Medulla oblongata (tissue), 1 donor: ENCODE measurements around the gene TNS3.
"Not testable (repeated sequence)": the region's sequence is repeated elsewhere in the genome, so short reads cannot be mapped to it uniquely, and the experiment has no call there.

Experiments used
- DNase-seq: peaks from one replicate; pipeline ENCODE4 v3.0.0-alpha.2; 2015; ENCODE audit errors: extremely low spot score

The TNS3 gene

DNA sequence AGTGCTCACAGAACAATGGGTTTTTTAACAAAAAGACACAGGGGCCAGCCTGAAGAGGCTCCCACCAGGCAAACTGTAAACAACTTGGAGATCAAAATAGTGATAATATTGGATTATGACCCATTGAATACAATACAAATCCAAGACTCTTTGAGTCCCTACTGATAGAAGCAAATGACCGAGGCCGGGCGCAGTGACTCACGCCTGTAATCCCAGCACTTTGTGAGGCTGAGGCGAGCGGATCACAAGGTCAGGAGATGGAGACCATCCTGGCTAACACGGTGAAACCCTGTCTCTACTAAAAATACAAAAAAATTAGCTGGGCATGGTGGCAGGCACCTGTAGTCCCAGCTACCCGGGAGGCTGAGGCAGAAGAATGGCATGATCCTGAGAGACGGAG lies 40.4 kb downstream of the TNS3 start:
- DNase-seq, result not testable (repeated sequence)

DNA sequence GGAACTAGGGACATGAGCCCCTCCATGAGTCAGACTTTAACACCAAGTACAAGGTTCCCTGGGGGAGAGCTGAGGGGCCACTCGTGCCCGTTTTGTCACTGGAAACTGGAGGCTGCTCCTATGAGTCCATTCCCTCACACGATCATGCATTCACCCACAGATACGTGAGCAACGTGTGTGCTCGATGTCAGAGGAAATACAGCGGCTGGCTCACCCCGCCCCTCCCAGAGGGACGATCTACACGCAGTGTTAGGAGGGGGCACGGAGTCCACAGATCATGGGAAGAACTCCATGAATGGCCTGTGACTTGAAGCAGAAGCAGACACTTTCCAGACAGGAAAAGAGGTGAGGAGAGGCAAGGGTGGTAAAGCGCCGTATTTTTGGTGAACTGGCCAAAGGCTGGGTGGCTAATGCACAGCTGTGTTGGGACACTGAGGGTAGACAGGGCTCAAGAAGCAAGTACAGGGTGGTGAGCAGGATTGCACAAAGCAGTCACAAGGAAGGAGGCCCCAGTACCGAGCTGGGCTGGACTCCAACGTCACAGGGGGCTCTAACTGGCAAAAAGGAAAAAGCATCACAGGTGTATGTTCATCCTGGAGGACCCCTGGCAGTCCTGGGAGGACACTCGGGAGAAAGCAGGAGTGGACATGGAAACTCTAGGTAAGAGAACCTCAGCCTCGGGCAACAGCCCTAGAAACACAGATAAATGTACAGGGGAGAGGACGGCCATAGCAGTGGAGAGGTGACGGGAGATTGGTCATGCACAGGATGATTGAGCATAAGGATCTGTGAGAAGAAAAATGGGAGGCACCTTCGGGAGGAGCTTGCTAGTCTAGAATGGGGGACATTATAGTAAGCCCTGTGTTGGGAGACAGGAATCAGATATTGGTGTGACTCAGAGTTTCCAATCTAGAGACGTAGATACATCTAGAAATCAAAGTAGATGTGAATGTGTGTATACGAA lies 41.2 kb downstream of the TNS3 start:
- DNase-seq, result no peak

DNA sequence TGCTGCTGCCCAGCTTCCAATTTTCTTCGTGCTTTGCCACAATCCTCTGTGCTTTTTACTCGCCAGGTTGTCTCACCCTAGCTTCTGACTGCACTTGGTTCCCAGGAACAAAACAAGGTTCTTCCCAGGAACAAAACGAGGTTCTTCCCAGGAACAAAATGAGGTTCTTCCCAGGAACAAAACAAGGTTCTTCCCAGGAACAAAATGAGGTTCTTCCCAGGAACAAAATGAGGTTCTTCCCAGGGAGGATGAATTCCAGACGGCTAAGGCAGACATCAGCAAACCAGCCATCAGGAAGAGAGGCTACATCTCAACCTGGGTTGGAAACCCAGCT lies 41.9 kb downstream of the TNS3 start:
- no peak for DNase-seq

DNA sequence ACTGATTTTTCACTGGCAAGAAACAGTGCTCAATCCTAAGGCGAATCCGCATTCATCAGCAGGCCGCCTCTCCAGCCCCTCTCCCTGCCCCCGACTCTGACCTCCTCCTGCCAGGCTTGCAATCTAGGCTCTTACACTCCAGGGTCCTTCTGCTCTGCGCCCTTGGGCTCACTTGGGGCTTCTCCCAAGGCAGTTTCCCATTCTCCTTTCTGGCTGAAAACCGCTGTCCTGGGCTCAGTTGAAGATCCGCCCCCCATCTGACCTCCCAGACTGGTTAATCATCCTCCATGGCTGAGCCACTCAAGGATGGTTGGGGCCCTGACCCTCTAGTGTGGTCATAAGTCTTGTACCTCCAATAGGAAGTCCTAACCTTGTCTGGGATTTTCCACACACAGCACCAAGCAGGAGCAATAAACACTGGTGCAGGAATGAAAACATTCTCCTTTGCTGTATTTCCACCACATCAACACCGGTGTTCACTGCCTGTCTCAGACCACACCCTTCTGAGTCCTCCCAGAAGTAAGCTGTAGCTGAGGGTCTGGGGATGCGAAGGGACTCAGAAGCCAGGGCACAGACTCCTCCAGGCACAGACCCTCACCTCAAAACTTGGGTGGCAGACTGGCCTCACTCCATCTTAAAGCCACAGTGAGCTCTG lies 42.4 kb downstream of the TNS3 start:
- DNase-seq, result no peak

DNA sequence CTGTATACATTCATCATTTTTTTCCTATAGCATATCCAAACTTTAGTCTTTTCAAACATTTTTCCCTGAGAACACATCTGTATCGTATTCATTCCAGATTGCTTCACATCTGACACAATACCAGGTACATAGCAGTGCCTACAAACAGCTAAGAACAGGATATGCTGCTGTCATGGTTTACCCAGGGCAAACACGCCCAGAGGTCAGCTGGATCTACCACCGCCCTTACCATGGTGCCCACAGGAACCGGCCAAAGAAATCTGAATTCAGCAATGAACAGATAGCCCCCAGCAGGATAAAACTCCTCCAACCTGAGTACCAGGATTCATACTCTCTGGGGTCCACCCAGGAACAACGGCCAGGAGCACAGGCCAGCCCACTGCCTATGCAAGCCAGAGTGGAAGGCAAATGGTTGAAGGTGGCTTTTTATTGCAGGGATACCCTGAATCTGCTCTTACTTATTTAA lies 43.0 kb downstream of the TNS3 start:
- DNase-seq, result no peak

DNA sequence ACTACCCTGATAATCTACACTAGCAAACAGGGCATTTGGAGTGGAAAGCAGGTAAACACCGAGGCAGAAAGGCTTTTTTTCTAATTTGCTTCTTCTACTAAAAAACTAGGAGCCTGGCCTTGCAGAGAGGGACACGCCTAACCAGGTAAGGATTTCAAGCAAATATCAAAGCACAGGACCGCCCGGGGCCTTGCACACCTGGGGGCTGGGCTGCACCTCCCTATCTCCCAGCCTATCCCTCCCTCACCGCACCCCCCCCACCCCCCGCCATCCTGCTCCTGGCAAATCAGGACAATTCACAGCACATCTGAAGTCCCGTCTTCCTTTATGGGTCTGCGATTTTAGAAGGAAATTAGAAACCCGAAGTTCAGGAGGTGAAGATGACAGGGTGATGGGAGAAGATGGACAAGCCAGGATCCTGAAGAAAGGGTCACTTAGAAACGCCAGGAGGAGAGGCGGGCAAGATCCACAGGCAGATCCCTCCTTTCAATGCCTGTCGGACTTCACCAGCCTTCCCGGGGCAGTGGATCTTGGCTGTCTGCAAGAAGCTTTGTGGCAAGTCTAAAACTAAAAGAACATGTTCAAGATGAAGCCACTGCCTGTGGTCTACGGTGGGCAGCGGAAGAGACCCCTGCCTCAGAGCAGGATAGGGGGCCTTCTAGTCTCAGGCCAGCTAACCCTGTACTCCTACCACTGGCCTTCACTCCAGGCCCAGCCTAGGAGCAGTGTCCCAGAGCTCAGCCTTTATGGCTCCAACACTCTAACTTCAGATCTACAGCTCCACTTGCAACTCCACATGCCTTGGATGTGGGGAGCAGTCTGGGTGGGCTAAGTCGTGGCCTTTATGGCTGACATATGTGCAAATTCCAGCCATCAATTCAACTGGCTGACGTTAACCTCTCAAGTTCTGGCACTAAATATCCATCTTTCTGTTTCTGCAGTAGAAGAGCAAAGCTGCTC lies 43.9 kb downstream of the TNS3 start:
- DNase-seq, result no peak

DNA sequence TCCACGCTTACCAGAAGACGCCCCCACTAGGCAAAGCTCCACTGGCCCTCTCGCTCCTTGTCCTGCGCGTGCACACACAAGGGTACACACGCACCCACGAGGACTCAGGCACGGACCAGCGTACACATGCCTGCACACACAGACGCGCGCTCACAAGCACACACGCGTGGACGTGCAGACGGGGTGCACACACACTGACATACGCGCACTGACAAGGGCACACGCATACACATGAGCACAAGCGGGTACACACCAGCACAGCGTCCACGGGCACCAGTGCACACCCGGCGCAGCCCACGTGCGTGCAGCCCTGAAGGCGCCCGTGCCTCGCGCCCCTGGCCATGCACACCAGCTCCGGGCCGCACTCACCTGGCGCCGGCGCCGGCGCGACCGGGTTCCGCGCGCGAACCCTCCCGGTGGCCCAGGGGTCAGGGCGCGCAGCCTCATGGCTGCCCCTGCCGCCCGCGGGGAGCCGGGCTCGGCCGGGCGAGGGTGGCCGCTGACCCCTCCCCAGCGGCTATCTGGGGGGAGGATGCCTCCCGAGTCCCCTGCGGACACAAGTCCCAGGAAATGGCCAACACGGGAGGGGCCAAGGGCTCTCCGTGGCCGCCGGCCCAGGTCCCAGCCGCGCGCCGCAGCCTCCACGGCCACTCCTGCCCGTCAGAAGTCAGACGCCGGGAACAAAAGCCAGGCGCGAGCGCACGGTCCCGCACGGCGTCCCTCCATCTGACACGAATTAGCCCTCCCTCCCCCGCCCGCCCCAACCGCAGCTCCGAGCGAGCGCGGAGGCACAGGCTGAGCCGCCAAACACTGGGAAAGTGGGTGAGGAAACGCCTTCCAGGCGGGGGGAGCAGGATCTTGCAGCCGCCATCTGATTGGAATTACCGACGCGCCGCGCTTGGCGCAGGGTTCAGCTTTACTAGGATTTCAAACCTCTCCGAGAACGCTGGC lies 45.0 kb downstream of the TNS3 start:
- no peak for DNase-seq

DNA sequence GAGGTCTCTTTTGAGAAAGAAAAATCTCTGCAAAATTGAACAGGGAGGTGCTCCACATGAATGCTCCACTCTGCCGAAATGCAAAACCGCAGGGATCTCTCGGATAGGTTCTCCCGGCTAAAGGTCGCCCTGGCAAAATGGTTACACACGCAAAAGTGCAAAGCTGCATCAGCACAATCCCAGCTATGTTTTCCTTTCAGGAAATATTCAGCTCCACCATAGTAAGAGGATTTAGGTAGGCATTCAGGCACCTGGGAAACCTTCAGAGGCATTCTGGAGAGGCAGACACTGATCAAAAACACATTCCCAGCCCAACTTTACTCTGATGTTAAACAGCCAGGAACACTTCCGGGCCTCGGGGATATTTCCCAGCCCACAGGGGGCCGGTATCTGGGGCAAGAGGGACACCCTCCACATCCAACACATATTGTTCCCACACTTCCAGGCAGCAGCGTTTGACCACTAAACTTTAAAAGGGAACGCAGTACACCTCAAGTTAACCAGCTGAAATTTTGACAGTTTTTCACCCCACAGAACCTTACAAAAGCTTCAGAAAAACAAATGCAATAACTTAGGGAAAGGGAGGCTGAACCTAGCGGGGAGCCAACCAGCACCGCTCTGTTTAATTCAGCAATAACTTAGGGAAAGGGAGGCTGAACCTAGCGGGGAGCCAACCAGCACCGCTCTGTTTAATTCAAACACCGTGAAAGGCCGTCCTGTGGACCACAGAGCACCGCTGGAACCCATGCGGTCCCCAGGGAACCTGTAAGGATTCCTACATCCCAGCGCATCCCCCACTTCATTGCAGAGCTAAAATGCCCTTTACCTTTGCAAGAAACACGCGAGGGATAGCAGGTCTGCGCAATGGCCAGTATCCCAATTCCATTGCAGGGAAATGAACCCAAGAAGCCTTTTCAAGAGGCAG lies 45.9 kb downstream of the TNS3 start:
- DNase-seq, result no peak

DNA sequence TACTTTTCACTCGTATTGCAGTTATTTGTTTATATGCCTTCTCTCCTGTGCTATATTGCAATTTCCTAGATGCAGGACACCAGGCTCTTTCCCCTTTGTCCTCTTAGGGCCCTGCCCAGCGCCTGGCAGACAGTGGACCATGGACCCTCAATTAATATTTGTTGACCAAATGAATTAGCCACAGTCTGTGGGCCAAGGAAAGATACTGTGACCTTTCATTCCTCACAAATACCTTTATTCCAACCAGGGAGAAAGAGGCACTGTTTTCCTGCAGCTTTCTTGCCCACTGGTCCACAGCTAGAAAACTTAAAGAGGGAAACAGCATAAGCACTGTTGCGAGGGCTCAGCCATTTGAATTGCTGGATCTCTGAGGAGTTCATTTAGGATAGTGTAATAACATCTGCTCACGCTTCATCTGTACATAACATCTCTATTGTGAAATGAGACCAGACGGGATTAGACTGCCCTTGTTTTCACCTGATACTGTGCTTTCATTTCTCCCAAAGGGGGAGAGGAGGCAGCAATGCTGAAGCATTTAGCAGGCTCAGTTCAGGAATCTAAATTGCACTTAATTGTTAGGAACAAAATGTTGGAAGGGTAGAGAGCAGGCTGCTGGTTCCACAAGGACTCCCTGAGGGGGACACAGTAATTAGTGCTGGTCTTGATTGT lies 46.7 kb downstream of the TNS3 start:
- DNase-seq, result peak; percentile 41

DNA sequence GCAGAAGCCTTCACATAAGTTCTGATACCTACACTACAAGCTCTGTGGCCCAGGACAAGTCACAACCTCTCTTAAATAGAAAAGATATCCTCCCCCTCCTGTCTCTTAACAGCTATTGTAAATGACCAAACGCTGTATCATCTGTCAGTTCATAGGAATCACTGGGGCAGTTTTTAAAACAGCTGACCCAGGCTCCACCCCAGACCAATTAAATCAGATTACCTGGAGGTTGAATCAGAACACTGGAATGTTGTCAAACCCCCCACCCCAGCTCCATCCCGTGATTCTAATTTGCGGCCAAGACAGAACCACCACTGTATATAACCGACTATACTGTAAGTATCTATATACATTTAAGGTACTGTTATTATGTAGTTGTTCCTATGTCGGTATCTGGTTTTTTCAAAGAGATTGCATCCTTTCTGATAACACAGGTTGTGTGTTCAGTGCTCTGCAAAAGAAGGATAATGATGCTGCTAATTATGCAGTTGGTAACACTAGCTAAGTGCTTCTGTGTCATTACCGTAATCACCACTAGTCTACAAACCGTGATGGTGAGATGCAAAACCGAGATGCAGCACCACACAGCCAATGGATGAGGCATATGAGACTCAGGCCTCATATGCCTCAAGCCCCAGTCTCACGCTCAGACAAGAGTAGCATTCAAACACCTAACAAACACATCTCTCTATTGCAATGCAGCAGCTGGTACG lies 47.4 kb downstream of the TNS3 start:
- DNase-seq, result peak; percentile 29

DNA sequence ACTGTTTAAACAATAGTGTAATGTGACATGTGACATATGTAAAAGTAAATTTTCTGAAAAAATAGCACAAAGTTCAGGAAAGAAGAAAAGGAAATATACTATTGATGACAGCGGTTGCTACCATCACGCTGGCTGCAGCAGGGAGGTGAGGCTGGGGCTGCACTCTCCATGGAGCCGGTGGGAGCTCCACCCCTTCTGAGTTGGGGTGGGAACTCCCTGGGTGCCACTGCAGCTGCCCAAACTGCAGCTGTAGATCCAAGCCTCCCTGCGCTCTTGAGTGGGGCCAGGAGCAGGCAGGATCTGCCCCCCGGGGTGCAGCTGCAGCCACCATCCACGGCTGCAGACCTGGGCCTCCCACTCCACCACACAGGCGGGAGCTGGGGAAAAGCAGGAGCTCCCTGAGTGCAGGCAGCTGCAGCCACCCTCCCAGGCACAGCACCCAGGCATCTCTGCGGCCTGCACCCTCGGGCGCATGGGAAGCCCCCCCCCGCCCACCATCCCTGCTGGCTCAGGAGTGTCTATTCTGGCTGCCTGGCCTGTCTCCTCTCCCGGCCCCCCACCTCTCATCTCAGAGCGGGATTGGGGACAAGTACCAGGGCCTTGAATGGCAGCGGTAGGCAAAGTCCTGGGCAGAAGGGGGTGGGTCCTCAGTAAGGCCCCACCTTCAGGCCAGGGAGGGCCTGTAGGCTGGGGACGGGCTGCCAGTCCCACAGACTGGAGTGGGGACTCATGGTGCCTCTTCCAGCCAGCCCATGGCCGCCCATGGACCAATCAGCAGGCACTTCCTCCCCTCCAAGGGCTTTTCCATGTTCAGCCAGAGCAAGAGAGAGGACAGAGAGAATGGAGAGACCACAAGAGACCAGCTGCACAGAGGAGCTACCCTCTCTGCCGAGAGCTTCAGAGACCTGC lies 50.1 kb downstream of the TNS3 start:
- no peak for DNase-seq

DNA sequence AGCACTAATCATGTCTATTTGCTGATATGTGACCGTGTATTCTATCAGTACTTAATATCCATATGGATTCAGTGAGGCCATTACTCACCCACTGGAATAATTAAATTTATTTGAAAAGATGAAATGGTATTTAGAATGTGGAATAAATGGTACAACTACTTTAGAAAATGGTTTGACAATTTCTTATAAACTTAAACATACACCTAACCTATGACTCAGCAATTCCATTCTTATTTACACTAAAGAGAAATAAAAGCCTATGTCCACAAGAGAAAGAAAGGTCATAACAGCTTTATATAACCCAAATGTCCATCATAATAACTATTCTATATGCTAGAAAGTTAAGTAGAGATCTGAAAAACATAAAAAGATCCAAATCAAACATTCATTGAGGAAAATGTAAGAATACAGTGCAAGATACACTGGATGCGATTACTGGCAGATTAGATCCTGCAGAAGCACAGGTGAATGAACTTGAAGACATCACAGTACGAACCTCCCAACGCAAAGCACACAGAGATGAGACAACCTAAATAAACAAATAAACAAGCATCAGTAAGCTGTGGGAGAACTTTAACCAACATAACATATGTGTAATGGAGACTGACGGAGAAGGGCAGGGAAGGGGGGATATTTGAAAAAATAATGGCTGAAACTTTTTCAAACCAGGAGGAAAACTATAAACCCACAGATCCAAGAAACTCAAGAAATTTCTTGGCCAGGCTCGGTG lies 51.9 kb downstream of the TNS3 start:
- no peak for DNase-seq

DNA sequence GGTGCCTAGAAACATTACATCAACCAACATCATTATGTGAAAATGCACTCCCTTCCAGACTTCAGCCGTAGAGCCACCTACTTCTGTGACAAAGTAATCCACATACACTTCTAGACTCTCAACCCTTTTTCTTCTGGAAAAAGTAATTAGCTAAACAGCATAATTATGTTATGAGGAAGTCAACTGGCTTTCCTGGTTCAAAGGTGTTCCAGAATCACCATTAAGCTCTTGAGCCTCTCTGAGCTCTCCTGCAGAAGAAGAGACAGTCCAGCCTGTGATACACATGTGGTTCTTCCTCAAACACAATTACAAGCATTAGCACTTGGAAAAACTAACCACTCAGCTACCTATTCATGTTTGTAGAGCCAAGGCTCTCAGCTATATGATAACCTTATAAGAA lies 52.5 kb downstream of the TNS3 start:
- DNase-seq, result no peak

DNA sequence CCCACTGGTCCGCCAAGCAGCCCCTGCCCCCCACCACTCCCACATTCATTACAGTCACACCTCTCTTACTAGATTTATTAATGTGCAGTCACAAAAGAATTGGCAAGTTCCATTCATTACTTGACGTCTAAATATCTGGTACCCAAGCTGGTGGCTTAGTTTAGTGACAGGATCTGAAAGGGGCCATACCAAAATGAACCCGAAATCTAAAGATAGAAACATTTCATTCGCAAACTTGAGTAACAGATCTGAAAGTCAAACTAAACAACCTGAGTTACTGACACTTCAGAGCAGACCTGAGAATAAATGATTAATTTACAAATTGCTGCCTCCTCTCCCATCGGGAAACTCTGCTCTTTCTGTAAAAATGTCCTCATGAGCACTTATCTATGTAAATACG lies 53.4 kb downstream of the TNS3 start:
- no peak for DNase-seq

DNA sequence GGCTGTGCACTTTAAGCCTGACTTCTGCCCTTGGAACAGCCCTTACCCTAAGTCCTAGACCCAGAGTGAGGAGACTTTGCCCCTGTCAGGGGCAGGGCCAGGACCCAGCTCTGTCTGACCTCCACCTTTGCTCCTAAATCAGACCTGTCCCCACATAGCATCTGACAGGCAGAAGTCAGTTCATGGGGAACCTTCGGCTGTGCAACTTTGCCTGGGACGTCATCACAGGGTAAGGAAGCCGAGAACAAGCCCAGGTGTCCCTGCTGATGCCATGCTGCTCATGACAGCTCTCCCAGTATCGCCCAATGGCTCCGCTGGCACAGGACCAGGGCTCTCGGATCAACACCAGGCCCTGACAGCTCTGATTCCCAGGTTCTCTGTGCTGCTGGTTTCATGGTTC lies 55.4 kb downstream of the TNS3 start:
- DNase-seq, result no peak

DNA sequence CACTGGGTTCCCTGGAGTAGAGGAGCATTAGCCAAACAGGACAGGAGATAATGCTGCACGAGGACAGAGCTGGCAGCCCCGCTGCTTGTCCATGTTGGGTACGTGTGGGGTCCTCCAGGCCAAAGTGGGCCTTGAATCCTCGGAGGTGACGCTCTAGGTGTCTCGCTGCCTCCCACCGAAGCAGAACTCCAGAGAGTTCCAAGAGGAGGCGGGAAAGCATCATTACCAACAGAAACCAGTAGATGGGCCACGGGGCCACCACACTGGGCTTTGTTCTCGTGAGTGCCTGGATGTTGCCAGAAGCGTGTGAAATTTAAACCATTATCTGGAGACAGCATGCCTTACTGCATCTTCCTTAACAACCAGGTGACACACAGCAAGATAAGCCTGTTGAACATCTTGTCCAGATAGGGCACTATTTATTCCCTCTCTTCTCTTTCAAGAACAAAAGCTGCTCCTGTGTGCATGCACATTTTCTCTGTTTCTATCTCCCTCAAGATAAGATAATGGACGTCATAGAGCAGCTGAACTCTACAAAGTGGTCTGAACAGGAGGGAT lies 56.8 kb downstream of the TNS3 start:
- DNase-seq, result no peak

DNA sequence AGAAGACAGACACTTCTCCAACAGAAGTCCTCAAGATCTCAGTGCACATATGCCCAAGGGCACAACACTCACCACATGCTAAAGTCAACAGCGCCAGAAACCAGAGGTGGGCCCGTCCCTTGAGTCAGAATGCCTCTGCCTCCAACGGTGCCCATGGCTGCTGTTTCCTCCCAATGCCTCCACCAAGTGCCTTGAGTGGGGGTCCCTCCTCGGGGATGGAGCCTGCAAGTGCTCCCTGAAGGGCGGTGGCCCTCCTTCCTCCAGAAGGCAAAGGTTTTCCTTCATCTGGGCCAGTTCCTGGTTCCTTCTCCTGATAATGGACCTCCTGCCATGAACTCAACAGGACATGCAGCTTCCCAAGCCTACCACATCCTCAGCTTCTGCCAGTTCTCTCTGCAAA lies 58.5 kb downstream of the TNS3 start:
- DNase-seq, result no peak
